Adrenal gland (tissue), 5 donors: Measurements from ENCODE around the gene TNS3.

ENCODE experiments used
- CTCF ChIP-seq, 6 experiments: fragments of 450-650 bp in 4 of 6; fragments of 200-600 bp in 2 of 6; sonication (generic) in 1 of 6; IDR thresholded peaks; 1 replicate in 5 of 6; 2 replicates in 1 of 6; pipeline versions ENCODE4 v1.5.1 to v1.8.0; 2016 to 2021; ENCODE audit warnings: antibody characterized with exemption in 6 of 6, mild to moderate bottlenecking in 2 of 6, moderate library complexity in 1 of 6
- POLR2A ChIP-seq, 2 donors: fragments of 450-650 bp; IDR thresholded peaks; one replicate each; pipeline ENCODE4 v1.6.1; 2017; ENCODE audit warnings: antibody characterized with exemption in 2 of 2, mild to moderate bottlenecking in 2 of 2, moderate library complexity in 1 of 2
- donor health status: DM: no; HTN: no; CAD: no.

- TF ChIP-seq CTCF (IDR thresholded peaks at IDR 0.05), result no peak
- no peak for TF ChIP-seq POLR2A (IDR thresholded peaks at IDR 0.05)
Observed at GRCh38 chr7:47576866-47577306, 5.0 kb downstream of the TNS3 start.
